BE2C (cell line): Measurements from ENCODE around the gene ACSBG1. TPM values are rescaled to one million over a fixed set of nuclear protein-coding genes. Genes with fewer than 3 reads are reported as not detected.

Source experiments
- DNase-seq: peaks from one replicate; pipeline ENCODE4 v3.0.0-alpha.2; 2020
- H3K27me3 ChIP-seq: fragments of 250-450 bp; sonication (Bioruptor Pico); 2 replicates; pipeline ENCODE4 v1.5.1; 2020; ENCODE audit warnings: mild to moderate bottlenecking
- H3K36me3 ChIP-seq: fragments of 250-450 bp; sonication (Bioruptor Pico); 2 replicates; pipeline ENCODE4 v1.5.1; 2020; ENCODE audit warnings: mild to moderate bottlenecking
- H3K4me1 ChIP-seq: fragments of 250-450 bp; sonication (Bioruptor Pico); 2 replicates; pipeline ENCODE4 v1.5.1; 2020
- H3K4me3 ChIP-seq: 2 replicates; pipeline ENCODE4 v1.5.1; 2011; ENCODE audit warnings: low read depth, low read length
- H3K9me3 ChIP-seq: fragments of 250-450 bp; sonication (Bioruptor Pico); 2 replicates; pipeline ENCODE4 v1.5.1; 2020
- polyA plus RNA-seq: library from polyadenylated mRNA; unstranded; fragments of >200 nt; gene quantifications from one replicate; pipeline ENCODE4 v1.2.1, GENCODE V29; 2012; ENCODE audit warnings: low read depth, missing spikeins; ENCODE audit not compliant: insufficient read length, insufficient read depth
- TF ChIP-seq, protein P1 (sequence below): IDR thresholded peaks from 2 replicates; pipeline ENCODE4 v1.5.1; 2012; ENCODE audit warnings: mild to moderate bottlenecking, low read depth, low read length

ACSBG1 gene
- 0.45 TPM for polyA plus RNA-seq

- H3K4me3 ChIP-seq, result no peak within 1 kb of the TSS
- H3K27me3 ChIP-seq, result no peaks in the 10 kb centered on the region
- H3K9me3 ChIP-seq, result no peaks in the 10 kb centered on the region
- H3K36me3 ChIP-seq, result no peaks in the 10 kb centered on the region
- no peaks in the 10 kb centered on the region for H3K4me1 ChIP-seq
- TF ChIP-seq, protein P1, sequence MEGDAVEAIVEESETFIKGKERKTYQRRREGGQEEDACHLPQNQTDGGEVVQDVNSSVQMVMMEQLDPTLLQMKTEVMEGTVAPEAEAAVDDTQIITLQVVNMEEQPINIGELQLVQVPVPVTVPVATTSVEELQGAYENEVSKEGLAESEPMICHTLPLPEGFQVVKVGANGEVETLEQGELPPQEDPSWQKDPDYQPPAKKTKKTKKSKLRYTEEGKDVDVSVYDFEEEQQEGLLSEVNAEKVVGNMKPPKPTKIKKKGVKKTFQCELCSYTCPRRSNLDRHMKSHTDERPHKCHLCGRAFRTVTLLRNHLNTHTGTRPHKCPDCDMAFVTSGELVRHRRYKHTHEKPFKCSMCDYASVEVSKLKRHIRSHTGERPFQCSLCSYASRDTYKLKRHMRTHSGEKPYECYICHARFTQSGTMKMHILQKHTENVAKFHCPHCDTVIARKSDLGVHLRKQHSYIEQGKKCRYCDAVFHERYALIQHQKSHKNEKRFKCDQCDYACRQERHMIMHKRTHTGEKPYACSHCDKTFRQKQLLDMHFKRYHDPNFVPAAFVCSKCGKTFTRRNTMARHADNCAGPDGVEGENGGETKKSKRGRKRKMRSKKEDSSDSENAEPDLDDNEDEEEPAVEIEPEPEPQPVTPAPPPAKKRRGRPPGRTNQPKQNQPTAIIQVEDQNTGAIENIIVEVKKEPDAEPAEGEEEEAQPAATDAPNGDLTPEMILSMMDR, result no peak
- DNase-seq, result no peak
These were observed at the start of gene ACSBG1 for GRCh38 chr15:78234515-78235040. Gene ACSBG1 (minus strand): TSS chr15:78234565. CDS start chr15:78234501, 64 bp downstream.

- DNase-seq, result no peak
- Histone ChIP-seq H3K4me1 (no peaks in the 10 kb centered on the region), H3K27me3 (no peaks in the 10 kb centered on the region), H3K9me3 (no peaks in the 10 kb centered on the region; the same call in 1 of the 2 replicates), H3K4me3 (no peak overlapping the region), H3K36me3 (peaks cover 14% of the 10 kb centered on the region)
- TF ChIP-seq, protein P1, result no peak
These were observed 48.0 kb upstream of the ACSBG1 start for GRCh38 chr15:78282324-78282723.

GRCh38 chr15:78280319-78281072, 46.1 kb upstream of the ACSBG1 start:
- Histone ChIP-seq H3K27me3 (no peaks in the 10 kb centered on the region), H3K9me3 (no peaks in the 10 kb centered on the region), H3K4me1 (peaks cover 6% of the 10 kb centered on the region), H3K36me3 (peaks cover 11% of the 10 kb centered on the region), H3K4me3 (no peak overlapping the region)
- no peak for DNase-seq
- TF ChIP-seq, protein P1, result no peak

DNA sequence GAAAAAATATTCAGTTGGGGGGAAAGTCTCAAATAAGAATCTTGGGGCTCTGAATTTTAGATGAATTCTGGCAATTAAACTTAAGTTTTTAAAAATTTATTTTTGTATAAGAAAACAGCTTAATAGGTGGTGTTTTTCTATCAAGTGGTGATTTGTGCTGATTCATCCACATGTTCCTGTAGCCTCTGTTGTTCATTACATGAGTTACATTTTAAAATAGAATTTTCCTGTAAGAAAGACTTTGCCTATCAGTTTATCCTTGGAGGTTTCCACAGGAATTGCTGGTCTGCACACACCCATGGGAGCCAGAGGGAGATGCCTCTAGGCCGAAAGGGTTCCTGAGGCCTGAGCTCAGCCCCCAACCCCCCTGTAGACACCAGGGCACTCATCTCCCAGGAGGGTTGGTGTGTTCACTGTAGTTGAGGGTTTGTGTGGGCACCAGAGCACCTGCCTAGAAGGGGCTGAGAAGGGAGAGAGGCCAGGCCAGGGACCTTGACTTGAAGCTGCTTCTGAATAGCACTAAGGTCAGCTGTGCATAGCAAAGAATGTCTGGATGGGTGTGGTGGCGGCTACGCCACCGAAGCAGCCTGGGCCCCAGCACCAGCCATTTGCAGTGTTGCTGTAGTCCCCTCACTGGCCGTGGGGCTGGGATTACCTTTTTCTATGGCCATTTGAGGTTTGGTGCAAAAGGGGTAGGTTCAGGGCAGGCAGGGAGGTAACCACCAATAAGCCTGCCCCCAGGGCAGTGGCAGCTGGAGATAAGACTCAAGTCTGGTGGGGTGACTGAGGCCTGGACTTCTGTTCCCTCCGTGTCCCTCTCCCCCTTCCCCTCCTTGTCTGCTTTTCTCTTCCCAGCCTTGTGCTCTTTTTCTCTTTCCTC, 41.9 kb upstream of the ACSBG1 start:
- Histone ChIP-seq H3K4me1 (peaks cover 12% of the 10 kb centered on the region), H3K36me3 (no peaks in the 10 kb centered on the region), H3K4me3 (no peak overlapping the region), H3K9me3 (no peaks in the 10 kb centered on the region), H3K27me3 (no peaks in the 10 kb centered on the region)
- TF ChIP-seq, protein P1, result no peak
- DNase-seq, result peak; percentile 51

DNA sequence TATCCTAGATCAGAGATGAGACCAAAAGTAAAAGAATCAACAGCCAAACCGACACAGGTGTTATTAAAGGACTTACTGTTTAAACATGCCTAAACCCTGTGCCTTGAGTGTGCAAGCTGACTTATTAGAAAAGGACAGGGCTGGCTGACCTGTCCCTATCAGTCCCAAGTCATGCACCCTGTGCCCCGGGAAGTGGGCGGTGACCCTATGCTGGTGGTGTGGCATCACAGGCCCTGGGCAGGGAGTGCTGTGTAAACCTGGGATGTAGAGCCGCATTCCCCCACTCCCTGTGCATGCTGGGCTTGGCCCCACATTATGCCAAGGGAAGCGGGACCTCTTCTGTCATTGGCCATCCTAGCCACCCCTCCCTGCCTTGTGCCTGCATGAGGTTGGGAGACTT, 40.6 kb upstream of the ACSBG1 start:
- Histone ChIP-seq H3K9me3 (no peaks in the 10 kb centered on the region), H3K36me3 (no peaks in the 10 kb centered on the region), H3K4me3 (no peak overlapping the region), H3K4me1 (peaks cover 12% of the 10 kb centered on the region), H3K27me3 (no peaks in the 10 kb centered on the region)
- DNase-seq, result no peak
- TF ChIP-seq, protein P1, result no peak
